Stimulated activated CD4-positive, alpha-beta T cell treated with anti-CD3 and anti-CD28 coated beads, Interleukin-12 subunit alpha, Interleukin-12 subunit beta, amount 100 ng/mL, for 24 hours (primary cell): ENCODE data around the gene CENPP.

ENCODE experiments used
- DNase-seq, 2 experiments: peaks; one replicate each; pipeline ENCODE4 v3.0.0-alpha.2; 2020; ENCODE audit warnings: low read depth in 2 of 2

Gene CENPP

DNA sequence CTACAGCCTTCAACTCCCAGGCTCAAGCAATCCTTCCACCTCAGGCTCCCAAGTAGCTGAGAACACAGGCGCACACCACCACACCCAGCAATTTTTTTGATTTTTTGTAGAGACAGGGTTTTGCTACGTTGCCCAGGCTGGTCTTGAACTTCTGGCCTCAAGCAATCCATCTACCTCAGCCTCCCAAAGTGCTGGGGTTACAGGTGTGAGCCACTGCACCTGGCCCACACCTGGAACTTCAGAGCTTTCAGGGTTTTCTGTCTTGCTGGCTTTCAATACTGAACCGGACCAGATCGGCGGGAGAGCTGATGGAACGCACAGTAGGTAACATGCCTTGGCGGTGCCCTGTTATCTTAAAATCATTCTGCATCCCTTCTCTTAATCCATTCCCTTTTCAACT, 313.4 kb downstream of the CENPP start:
- no peak for DNase-seq

- DNase-seq, result no peak
Observed at GRCh38 chr9:92639791-92640271, 314.1 kb downstream of the CENPP start.

DNA sequence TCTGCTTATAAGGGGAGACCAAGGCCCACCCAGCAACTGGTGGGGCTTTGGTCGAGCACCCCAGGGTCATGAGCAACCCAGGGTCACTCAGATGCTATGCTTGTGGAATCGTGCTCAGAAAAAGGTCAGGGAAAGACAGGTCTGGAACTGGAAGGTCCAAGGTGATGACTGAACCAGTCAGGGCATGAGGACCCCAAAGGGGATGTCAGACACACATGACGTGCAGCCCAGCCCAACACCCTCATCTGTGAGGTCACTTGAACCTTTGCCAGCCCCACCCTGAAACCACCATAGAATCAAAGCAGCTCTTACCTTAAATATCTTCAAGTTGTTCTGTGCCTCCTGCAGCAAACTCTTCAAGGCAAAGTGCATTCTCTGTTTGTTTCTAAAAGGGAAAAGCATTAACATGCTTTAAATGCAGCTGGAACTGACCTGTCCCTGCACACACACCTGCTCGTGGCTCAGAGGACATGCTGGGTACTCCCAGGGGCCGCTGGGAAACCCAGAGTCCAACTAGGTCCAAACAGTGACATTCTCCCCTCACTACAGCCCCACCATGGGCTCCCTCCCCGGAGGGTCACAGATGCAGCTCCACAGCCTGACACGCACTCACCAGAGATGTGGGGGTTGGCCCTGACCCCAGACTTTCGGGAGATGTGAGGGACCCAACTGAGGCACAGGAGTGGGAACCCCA, 314.8 kb downstream of the CENPP start:
- DNase-seq, result no peak

DNA sequence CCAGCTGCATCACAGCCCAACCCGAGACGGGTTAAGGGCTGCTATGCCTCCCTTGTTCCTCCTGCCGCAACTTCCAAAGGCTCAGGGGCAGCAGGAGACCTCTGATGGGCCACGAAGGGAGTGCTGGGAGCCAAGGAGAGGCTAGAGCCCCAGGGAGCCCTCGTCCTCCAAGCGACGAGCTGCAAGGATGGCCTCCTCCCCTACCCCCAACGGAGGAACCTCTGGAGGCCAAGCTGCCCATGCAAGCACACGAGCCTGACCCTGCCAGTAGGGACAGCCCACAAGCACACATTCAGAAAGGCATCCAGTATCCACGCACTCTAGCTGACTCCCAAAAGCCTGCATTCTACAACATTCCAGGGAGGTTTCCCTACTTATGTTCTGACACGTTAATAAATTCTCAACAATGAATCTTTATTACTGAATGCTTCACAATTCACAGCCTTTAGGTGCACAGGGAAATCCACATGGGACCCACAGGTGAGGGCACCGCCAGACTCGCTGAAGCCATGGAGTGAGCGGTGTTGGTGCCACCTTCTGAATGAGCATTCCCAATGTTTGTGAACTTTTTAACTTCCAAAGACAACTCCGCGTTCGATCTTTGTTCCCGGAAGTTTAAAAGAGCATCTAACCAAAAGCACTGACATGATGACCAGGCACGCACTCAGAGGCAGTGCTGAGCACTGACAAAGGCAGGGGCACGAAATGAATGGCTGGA, 315.5 kb downstream of the CENPP start:
- DNase-seq, result no peak

- DNase-seq, result no peak
Observed at GRCh38 chr9:92642041-92642451, 316.3 kb downstream of the CENPP start.

GRCh38 chr9:92642564-92642963, 316.8 kb downstream of the CENPP start:
- DNase-seq, result no peak

DNA sequence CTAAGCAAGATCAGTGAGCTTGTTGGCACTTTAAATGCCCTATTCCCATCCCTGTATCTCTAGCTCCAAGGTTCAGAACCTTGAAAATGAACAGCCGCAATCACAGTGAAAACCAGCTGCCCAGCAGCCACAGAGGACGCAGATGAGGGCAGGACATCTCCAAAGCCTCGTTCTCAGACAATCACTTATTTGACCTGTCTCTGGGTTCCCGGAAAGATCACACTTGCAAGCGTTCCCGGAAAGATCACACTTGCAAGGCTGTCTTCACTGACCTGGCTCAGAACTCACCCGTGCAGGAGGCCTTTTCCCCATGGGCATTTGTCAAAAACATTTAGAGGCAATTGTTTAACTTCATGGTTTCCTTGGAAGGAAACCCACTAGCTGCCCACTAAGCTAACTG, 318.5 kb downstream of the CENPP start:
- no peak for DNase-seq

DNA sequence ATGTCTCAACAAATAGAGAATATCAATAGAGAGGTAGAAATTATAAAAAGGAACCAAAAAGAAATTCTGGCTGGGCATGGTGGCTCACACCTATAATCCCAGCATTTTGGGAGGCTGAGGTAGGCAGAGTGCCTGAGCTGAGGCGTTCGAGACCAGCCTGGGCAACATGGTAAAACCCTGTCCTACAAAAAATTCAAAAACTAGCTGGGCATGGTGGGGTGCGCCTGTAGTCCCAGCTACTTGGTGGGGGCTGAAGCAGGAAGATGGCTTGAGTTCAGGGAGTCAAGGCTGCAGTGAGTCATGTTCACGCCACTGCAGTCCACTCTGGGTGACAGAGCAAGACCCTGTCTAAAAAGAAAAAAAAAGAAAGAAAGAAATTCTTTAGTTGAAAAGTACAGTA, 319.3 kb downstream of the CENPP start:
- no peak for DNase-seq

DNA sequence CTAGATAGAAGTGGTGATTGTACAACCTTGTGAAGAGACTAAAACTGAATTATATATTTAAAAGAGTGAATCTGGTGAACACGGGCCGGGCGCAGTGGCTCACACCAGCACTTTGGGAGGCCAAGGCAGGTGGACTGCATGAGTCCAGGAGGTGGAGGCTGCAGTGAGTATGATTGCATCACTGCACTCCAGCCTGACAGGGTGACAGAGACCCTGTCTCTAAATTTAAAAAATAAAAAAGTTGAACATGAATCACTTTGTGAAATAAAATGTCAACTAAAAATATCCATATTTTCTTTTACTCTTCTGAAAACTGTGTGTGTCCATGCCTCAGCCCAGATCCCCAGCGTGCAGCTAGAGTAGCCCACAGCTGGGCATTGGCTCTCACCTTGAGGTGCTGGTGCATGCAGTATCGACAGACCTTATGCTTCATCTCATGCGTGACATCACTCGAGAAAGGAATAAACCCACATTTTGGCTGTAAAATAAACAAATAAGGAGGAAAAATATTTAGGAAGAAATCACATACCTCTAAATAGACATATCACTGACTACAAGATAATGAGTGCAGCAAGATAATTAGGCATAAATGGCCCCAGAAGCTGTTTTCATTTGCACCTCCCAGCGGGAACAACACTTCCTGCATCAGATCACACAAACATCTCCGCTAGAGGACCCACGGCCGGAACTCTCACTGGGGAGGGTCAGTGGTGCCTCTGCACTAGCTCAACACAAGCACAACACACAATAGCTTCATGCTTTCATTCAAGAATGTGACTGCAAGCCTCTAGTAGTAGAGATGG, 322.1 kb downstream of the CENPP start:
- DNase-seq, result no peak

- DNase-seq, result no peak
Observed at GRCh38 chr9:92648474-92648971, 322.8 kb downstream of the CENPP start.

DNA sequence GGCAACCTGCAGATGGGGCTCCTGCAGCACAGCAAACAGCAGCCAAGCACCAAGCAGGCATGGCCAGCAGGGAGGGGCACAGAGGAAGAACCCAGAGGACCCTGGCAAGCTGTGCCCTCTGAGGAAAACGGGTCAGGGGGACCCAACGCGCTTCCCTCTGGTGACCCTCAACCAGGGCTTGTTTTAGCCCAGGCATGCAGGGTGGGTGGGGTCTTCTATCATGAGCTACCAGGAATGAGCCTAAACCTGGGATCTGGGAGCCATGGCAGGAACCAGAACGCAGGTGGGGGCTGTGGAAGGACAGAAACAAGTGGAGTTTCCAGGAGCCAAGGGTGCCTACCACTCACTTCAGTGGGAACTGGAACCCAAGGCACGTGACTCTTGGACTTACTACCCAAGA, 323.3 kb downstream of the CENPP start:
- DNase-seq, result no peak

DNA sequence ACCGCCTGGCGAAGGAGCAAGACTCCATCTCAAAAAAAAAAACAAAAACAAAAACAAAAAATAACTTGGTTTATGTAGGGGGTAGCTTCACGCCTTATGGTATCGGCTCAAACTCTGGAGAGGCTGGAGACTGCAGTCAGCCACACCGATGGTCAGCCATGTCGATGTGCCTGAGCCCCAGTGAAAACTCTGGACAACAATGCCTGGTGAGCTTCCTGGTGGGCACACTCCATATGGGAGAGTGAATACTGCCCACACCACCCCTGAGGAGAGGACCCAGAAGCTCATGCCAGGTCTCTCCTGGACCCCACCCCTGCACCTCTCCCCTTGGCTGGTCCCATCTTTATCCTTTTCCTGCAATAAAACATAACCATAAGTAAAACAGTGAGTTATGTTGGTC, 324.5 kb downstream of the CENPP start:
- DNase-seq, result no peak

DNA sequence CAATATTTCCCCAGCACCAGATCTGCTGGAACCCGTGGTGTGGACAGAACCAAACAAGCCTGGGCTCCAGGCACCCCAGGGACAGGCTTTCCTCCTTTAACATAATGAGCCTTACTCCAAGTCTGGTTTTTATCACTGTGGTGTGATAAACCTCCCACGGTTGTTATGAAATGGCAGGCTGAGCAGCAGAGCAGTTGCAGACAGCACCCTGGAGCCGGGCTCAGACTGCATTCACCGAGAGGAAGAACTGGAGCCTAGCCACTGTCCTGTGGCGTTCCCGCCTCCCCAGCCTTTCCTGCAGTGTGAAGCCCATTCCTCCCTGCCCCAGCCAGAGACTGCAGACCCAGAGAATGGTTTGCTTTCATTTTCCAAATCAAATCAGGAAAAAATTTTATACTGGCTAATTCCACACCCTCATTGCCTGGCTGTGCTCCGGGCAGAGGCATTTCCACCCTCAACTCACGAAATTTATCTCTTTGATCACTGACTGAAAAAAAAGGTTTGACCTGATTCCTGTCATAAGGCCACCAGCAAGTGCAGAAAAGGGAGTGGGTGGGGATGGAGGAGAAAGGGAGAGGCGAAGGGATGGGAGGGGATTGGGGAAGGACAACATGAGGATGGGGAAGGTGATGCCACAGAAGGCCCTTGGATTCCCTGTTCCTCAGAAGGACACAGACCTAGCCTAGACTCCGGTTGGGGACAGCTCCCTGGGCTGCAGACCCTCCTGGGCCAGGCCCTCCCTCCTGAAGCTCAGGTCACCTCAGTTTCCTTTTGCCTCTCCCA, 325.3 kb downstream of the CENPP start:
- no peak for DNase-seq

DNA sequence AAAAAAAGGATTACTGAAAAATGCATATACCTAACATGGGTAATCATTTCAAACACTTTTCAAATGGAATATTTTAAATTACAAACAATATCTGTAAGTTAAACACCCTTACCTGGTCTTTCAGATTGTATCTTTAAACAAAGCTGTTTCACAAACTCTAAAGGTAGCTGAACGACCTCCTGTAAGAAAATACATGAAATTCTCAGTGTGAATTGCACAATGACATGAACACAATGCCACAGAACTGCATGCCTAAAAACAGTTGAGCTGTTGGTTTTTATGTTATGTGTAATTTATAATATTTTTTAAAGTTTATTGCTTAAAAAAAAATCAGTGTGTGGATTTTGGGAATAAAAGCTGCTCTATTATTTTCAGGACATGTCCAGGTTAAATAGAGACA, 326.7 kb downstream of the CENPP start:
- no peak for DNase-seq

DNA sequence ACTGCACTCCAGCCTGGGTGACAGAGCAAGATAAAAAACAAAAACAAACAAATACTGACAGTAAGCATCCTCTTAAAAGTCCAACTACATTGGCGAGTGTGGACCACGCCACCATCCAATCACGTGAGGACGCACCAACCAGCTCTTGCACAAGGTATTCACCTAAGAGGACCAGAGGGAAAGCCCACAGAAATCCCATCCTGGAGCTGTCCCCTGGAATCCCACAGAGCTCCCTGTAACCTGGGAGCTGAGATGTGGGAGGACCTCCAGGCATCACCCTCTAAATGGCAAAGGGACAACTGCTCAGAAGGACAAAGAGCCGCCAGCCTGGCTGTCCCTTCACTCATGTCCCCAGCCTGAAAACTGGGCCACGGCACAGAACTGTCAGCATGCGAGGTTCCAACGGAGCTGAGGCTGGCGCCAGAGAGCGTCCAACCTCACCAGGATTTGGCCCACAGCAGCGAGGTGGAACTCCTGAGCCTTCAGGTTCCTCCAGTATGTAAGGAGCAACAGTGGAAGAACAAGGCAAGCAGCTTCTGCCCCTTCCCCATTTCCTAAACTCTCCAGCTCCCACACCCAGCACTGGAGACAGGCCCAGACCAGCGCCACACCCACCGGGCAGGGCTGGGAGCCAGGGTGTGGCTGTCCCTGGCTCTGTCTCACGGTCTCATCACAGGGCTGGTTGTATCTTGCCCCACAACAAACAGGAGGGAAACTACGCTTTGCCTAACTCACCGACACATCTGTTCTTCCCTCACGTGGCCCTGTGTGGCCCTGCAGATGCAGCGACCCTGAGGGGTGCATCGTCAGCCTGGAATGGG, 328.9 kb downstream of the CENPP start:
- no peak for DNase-seq

DNA sequence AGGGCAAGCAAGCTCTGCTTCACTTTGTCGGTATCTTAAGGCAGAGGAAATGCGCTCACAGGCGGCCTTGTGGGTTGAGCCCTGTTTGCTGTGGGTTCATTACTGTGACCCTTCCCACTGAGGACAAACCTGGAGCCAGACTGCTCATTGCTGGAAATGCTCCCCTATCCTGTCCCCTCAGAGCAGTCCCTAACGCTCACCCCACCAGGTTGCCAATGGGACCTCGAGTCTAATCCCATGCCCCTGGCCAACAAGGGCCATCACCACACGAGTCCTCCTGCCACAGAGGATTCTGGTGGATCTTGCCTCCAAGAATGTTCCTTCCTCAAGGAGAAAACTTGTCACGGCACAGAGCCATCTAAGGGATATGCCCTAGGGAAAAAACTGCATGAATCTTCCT, 329.6 kb downstream of the CENPP start:
- DNase-seq, result no peak

DNA sequence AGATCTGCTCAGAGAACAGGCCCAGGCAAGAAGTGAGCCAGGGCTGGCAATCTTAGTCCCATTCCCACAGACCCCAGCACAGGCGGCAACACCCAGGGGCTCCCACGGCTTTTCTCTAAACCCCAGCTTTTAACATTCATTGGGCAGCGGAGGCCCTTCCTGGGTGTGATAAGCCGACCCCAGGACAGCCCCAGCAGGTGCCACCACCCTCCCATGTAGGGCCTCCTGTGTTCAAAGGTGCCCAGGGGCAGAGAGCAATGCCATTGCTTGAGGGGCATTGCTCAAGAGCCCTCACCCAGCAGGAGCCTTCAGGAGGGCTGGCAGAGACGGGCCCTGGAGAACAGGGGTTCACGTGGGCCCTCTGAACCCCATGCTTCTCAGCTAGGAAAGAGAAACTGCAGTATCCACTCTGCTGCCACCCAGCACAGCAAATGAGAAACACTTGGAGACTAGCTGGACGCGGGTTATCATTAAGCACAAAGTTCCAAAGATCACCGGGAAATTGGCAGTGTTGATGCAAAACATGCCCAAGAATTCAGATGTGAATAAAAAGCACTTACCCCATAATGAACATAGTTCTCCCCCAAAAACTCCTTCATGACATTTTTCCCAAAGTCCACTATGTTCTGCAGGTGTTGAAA, 330.3 kb downstream of the CENPP start:
- DNase-seq, result no peak

- DNase-seq, result no peak
Observed at GRCh38 chr9:92656537-92656925, 330.8 kb downstream of the CENPP start.

DNA sequence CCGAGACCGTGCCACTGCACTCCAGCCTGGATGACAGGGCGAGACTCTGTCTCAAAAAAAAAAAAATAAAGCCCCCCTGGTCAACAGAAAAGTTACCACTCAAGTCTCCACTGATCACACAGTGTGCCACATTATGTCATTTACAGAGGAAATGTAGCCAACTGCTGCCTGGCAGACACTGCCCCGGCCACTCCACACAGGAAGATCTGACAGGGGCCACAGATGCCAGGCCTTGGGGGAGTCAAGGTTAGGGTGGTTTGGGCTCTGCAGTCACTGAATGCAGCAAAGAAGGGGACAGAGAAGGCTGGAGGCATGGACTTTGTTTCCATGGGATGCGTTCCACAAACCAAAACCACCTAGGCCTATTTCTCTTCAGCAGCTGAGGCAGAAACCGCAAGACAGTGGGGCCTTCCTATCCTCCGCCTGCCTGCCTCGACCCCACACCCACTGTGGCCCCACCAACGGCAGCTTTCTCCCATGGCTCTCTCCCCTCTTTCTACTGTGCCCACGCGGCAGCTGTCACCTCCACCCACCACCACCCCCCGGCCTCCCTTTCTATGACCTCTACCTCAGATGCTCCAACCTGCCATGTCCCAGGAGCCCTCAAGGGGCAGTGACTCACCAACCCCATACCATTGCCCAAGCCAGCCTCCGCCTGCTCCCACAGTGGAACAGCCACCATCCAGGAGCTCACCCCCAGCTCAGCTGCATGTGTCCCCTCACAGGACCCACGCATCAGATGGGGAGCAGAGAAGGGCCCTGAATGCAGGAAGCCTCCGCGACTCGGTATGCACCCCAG, 331.7 kb downstream of the CENPP start:
- no peak for DNase-seq
